Measurements from ENCODE around the gene OR52E8.

DNA sequence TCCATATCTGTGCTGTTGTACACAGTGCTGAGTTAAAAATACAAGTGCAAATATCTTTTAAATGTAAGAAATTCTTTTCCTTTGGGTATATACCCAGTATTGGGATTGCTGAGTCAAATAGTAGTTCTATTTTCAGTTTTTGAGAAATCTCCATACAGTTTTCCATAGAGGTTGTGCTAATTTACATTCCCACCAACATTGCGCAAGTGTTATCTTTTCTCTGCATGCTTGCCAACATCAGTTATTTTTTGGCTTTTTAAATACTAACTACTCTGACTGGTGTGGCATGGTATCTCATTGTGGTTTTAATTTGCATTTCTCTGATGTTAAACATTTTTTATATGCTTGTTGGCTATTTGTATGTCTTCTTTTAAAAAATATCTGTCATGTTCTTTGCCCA, 6.5 kb downstream of the OR52E8 start:
- TF ChIP-seq, protein P1, sequence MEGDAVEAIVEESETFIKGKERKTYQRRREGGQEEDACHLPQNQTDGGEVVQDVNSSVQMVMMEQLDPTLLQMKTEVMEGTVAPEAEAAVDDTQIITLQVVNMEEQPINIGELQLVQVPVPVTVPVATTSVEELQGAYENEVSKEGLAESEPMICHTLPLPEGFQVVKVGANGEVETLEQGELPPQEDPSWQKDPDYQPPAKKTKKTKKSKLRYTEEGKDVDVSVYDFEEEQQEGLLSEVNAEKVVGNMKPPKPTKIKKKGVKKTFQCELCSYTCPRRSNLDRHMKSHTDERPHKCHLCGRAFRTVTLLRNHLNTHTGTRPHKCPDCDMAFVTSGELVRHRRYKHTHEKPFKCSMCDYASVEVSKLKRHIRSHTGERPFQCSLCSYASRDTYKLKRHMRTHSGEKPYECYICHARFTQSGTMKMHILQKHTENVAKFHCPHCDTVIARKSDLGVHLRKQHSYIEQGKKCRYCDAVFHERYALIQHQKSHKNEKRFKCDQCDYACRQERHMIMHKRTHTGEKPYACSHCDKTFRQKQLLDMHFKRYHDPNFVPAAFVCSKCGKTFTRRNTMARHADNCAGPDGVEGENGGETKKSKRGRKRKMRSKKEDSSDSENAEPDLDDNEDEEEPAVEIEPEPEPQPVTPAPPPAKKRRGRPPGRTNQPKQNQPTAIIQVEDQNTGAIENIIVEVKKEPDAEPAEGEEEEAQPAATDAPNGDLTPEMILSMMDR (IDR thresholded peaks at IDR 0.05): no peak
- TF ChIP-seq EZH2 (IDR thresholded peaks at IDR 0.05): no peak

Data from neural progenitor cell (in vitro differentiated cells).